Endothelial cell of umbilical vein (primary cell): Measurements from ENCODE around the gene DOCK1. TPM values are rescaled to one million over a fixed set of nuclear protein-coding genes. Genes with fewer than 3 reads are reported as not detected.

Experiments
- BruUV-seq: library from RNA; stranded (reverse); fragments of 400-500 nt; replicated peaks from 2 replicates; lab custom pipeline; 2021; lab: Mats Ljungman, UMichigan
- CTCF ChIA-PET: fragments of 300-600, 350-600 bp; sonication (Branson Sonifier 250); formaldehyde crosslinking; loops from one replicate; lab custom pipeline; 2021; ENCODE audit warnings: antibody characterized with exemption, inconsistent platforms; lab: Charles Lee
- POLR2A ChIA-PET: fragments of 300-600, 350-600 bp; sonication (Branson Sonifier 250); formaldehyde crosslinking; loops from one replicate; lab custom pipeline; 2021; ENCODE audit warnings: antibody characterized with exemption, inconsistent platforms; lab: Charles Lee
- DNase-seq: peaks from one replicate; pipeline ENCODE4 v3.0.0-alpha.2; 2011; ENCODE audit warnings: low read depth, low spot score
- FAIRE-seq: peaks from 2 replicates; lab custom pipeline; 2011; peaks lifted over from hg19 to GRCh38; lab: Jason Lieb, UNC
- H2AFZ ChIP-seq: 2 replicates; pipeline ENCODE4 v1.6.0; 2012; ENCODE audit warnings: low read depth, low read length, control low read depth, inconsistent platforms
- H3K27ac ChIP-seq: 2 replicates; pipeline ENCODE4 v1.5.1; 2011; ENCODE audit warnings: low read depth, mild to moderate bottlenecking, control low read depth, low read length, moderate library complexity; ENCODE audit not compliant: insufficient read depth
- H3K27me3 ChIP-seq, 2 experiments: 2 replicates each; pipeline versions ENCODE4 v1.6.0 to v1.6.1; 2011; ENCODE audit warnings: low read length in 2 of 2, mixed read lengths in 1 of 2; ENCODE audit not compliant: control insufficient read depth in 2 of 2, insufficient read depth in 2 of 2
- H3K36me3 ChIP-seq, 2 experiments: 2 replicates in 1 of 2; 3 replicates in 1 of 2; pipeline ENCODE4 v1.5.1; 2011; ENCODE audit warnings: low read length in 2 of 2, mild to moderate bottlenecking in 1 of 2, moderate library complexity in 1 of 2; ENCODE audit not compliant: control insufficient read depth in 2 of 2, insufficient read depth in 2 of 2; ENCODE audit errors: extremely low read depth in 1 of 2
- H3K4me1 ChIP-seq: 3 replicates; pipeline ENCODE4 v1.5.1; 2011; ENCODE audit warnings: mild to moderate bottlenecking, low read length; ENCODE audit not compliant: control insufficient read depth, insufficient read depth; ENCODE audit errors: extremely low read depth
- H3K4me2 ChIP-seq: 2 replicates; pipeline ENCODE4 v1.6.1; 2011; ENCODE audit warnings: low read length, control low read depth, mixed read lengths; ENCODE audit not compliant: insufficient read depth
- H3K4me3 ChIP-seq, 3 experiments: fragments of 200-600 bp in 1 of 3; sonication (generic), shearing (Covaris generic) in 1 of 3; replicated peaks in 1 of 3; 2 replicates each; pipeline ENCODE4 v1.5.1; 2011 to 2016; ENCODE audit warnings: control low read depth in 3 of 3, low read length in 3 of 3, mild to moderate bottlenecking in 2 of 3, inconsistent platforms in 1 of 3, low read depth in 1 of 3, moderate library complexity in 1 of 3; ENCODE audit not compliant: insufficient read depth in 1 of 3
- H3K79me2 ChIP-seq: 2 replicates; pipeline ENCODE4 v1.6.0; 2012; ENCODE audit warnings: low read length, inconsistent platforms; ENCODE audit not compliant: control insufficient read depth, insufficient read depth
- H3K9ac ChIP-seq: replicated peaks from 2 replicates; pipeline ENCODE3; 2011; ENCODE audit warnings: low read length, control low read depth; ENCODE audit not compliant: insufficient read depth; ENCODE audit errors: extremely low read depth
- H3K9me1 ChIP-seq: replicated peaks from 3 replicates; pipeline ENCODE4 v1.6.0; 2011; ENCODE audit warnings: mild to moderate bottlenecking, low read length; ENCODE audit not compliant: control insufficient read depth, insufficient read depth; ENCODE audit errors: extremely low read depth
- H3K9me3 ChIP-seq: replicated peaks from 2 replicates; pipeline ENCODE4 v1.5.1; 2012; ENCODE audit warnings: low read length, inconsistent platforms; ENCODE audit not compliant: control insufficient read depth, insufficient read depth
- H4K20me1 ChIP-seq: replicated peaks from 2 replicates; pipeline ENCODE3; 2011; ENCODE audit warnings: mild to moderate bottlenecking, low read length; ENCODE audit not compliant: control insufficient read depth, insufficient read depth; ENCODE audit errors: extremely low read depth
- EZH2 ChIP-seq: IDR thresholded peaks from 2 replicates; pipeline ENCODE4 v1.6.1; 2012; ENCODE audit warnings: borderline replicate concordance, low read depth, mild to moderate bottlenecking, moderate library complexity, low read length, inconsistent platforms; ENCODE audit not compliant: severe bottlenecking
- FOS ChIP-seq: IDR thresholded peaks from 2 replicates; pipeline ENCODE4 v1.6.1; 2011; ENCODE audit warnings: mild to moderate bottlenecking, low read length, moderate library complexity, borderline replicate concordance; ENCODE audit not compliant: insufficient read depth
- GATA2 ChIP-seq: IDR thresholded peaks from 2 replicates; pipeline ENCODE4 v1.7.0; 2011; ENCODE audit warnings: low read depth, mild to moderate bottlenecking, moderate library complexity, mixed read lengths, low read length; ENCODE audit not compliant: insufficient read length, insufficient read depth
- JUN ChIP-seq: IDR thresholded peaks from 2 replicates; pipeline ENCODE4 v1.6.1; 2011; ENCODE audit warnings: borderline replicate concordance, low read depth; ENCODE audit not compliant: insufficient read length, insufficient read depth
- MAX ChIP-seq: IDR thresholded peaks from 2 replicates; pipeline ENCODE4 v1.6.1; 2011; ENCODE audit not compliant: insufficient read depth, insufficient read length
- MYC ChIP-seq: IDR thresholded peaks from one replicate; pipeline ENCODE4 v1.6.1; 2011; ENCODE audit warnings: mild to moderate bottlenecking, low read depth, low read length
- POLR2A ChIP-seq: IDR thresholded peaks from 2 replicates; pipeline ENCODE4 v1.6.1; 2012; ENCODE audit warnings: low read depth, mild to moderate bottlenecking, control low read depth, low read length
- POLR2AphosphoS5 ChIP-seq: IDR thresholded peaks from 2 replicates; pipeline ENCODE4 v1.6.1; 2012; ENCODE audit warnings: low read depth, mild to moderate bottlenecking, control low read depth, low read length, moderate library complexity; ENCODE audit not compliant: insufficient read depth
- dilution Hi-C: fragments of 300-500 bp; cut with MboI; formaldehyde crosslinking; loops from one replicate; pipeline ENCODE4 v1.15.0; 2019; ENCODE audit warnings: low sequenced_read_pairs; ENCODE audit not compliant: extremely low pct_ligation_motif_present
- intact Hi-C: fragments of 100-400 bp; cut with micrococcal nuclease; formaldehyde crosslinking; loops from one replicate; pipeline ENCODE4 v1.10.0; 2022
- polyA plus RNA-seq, 4 experiments: library from polyadenylated mRNA; depleted of rRNA in 3 of 4; stranded (reverse) in 3 of 4; unstranded in 1 of 4; fragments of >200 nt; gene quantifications; 2 replicates each; pipeline versions ENCODE4 v1.2.1 to v1.2.3, GENCODE V29; 2011 to 2012; ENCODE audit warnings: missing spikeins in 1 of 4
- total RNA-seq: library from RNA; stranded (reverse); gene quantifications from 2 replicates; pipeline ENCODE4 v1.2.3, GENCODE V29; 2021
- TF ChIP-seq, protein P1 (sequence below), 2 donors: IDR thresholded peaks; 1 replicate in 1 of 2; 2 replicates in 1 of 2; pipeline ENCODE4 v1.5.1; 2011; ENCODE audit warnings: low read length in 2 of 2, mild to moderate bottlenecking in 2 of 2, moderate library complexity in 2 of 2, control low read depth in 1 of 2, inconsistent platforms in 1 of 2, low read depth in 1 of 2; ENCODE audit not compliant: insufficient read depth in 1 of 2; ENCODE audit errors: extremely low read depth in 1 of 2

The DOCK1 gene
- total and polyA plus RNA-seq, 2 donors (not counting 3 experiments of a cell fraction or from before 2014, with no cell fraction given) = 22.5 to 83.1 TPM

DNA sequence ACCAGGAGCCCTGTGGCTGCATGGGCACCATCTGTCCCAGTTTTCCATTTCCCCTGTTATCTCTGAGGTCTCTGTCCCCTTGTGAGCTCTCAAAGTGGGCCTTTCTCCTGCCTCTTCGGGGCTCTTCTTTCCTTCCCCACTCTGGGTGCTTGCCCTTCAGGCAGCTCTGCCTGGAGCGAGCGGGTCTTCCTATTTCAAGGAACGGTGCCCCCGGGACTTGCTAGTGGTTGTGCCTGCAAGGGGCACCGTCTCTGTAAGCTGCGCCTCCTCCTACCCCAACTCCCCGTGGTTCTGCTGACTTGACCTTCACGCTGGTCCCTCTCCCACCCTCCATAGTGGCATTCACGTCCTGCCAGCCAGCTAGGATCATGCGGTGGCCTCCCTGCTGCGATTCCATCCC, 110.1 kb downstream of the DOCK1 start:
- DNase-seq = no peak
- intact Hi-C loops = no loop called here
- Histone ChIP-seq H2AFZ (no peak overlapping the region), H3K4me3 (no peak overlapping the region), H3K9me1 (no peaks in the 10 kb centered on the region), H3K36me3 (peaks cover 3 to 23% of the 10 kb centered on the region in 2 experiments), H4K20me1 (no peaks in the 10 kb centered on the region), H3K9ac (no peak overlapping the region), H3K4me2 (no peak overlapping the region), H3K27me3 (no peaks in the 10 kb centered on the region), H3K9me3 (no peaks in the 10 kb centered on the region), H3K4me1 (no peaks in the 10 kb centered on the region), H3K79me2 (no peaks in the 10 kb centered on the region), H3K27ac (no peak overlapping the region)
- TF ChIP-seq, protein P1, sequence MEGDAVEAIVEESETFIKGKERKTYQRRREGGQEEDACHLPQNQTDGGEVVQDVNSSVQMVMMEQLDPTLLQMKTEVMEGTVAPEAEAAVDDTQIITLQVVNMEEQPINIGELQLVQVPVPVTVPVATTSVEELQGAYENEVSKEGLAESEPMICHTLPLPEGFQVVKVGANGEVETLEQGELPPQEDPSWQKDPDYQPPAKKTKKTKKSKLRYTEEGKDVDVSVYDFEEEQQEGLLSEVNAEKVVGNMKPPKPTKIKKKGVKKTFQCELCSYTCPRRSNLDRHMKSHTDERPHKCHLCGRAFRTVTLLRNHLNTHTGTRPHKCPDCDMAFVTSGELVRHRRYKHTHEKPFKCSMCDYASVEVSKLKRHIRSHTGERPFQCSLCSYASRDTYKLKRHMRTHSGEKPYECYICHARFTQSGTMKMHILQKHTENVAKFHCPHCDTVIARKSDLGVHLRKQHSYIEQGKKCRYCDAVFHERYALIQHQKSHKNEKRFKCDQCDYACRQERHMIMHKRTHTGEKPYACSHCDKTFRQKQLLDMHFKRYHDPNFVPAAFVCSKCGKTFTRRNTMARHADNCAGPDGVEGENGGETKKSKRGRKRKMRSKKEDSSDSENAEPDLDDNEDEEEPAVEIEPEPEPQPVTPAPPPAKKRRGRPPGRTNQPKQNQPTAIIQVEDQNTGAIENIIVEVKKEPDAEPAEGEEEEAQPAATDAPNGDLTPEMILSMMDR (IDR thresholded peaks at IDR 0.05; ENCODE audit: extremely low read depth in 1 of 2, insufficient read depth in 1 of 2, low read depth in 1 of 2, low read length in 2 of 2) = no peak
- no peak for TF ChIP-seq MAX
- no peak for TF ChIP-seq MYC
- TF ChIP-seq POLR2AphosphoS5 = no peak
- no peak for TF ChIP-seq EZH2
- no peak for TF ChIP-seq POLR2A
- TF ChIP-seq GATA2 = no peak
- TF ChIP-seq FOS = no peak
- no peak for TF ChIP-seq JUN
- ChIA-PET POLR2A (no interaction called here), CTCF (no interaction called here)
- no peak for FAIRE-seq
- dilution Hi-C loops = no loop called here
- no TSS peak for BruUV-seq
